Ecto neural progenitor cell (in vitro differentiated cells): ENCODE results near the gene SCML1.
"Not testable (repeated sequence)": the region's sequence is repeated elsewhere in the genome, so short reads cannot be mapped to it uniquely, and the experiment has no call there.

Experiments
- DNase-seq: peaks from one replicate; pipeline ENCODE4 v3.0.0-alpha.2; 2018; ENCODE audit warnings: low spot score

Gene SCML1

DNA sequence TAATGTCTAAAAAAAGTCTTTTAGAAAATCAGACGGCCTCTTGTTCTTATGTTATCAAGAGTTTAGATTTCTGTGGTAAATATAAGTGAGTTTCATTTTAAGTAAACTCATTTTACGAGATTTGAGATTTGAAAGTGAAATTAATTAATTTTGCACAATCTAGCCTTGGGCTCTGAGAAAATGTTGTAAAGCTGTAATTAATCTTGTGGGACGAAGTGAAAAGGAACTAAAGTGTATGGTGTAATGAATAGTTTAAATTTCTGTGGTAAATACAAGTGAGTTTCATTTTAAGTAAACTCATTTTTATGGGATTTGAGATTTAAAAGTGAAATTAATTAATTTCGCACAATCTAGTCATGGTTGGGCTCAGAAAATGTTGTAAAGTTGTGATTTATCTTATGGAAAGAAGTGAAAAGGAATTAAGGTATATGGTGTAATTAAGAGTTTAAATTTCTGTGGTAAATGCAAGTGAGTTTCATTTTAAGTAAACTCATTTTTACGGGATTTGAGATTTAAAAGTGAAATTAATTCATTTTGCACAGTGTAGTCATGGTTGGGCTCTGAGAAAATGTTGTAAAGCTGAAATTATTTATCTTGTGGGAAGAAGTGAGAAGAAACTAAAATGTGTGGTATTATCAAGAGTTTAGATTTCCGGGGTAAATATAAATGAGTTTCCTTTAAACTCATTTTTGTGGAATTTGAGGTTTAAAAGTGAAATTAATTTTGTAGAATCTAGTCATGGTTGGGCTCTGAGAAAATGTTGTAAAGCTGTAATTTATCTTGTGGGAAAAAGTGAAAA, 1.6 kb downstream of the SCML1 start:
- no peak for DNase-seq

DNA sequence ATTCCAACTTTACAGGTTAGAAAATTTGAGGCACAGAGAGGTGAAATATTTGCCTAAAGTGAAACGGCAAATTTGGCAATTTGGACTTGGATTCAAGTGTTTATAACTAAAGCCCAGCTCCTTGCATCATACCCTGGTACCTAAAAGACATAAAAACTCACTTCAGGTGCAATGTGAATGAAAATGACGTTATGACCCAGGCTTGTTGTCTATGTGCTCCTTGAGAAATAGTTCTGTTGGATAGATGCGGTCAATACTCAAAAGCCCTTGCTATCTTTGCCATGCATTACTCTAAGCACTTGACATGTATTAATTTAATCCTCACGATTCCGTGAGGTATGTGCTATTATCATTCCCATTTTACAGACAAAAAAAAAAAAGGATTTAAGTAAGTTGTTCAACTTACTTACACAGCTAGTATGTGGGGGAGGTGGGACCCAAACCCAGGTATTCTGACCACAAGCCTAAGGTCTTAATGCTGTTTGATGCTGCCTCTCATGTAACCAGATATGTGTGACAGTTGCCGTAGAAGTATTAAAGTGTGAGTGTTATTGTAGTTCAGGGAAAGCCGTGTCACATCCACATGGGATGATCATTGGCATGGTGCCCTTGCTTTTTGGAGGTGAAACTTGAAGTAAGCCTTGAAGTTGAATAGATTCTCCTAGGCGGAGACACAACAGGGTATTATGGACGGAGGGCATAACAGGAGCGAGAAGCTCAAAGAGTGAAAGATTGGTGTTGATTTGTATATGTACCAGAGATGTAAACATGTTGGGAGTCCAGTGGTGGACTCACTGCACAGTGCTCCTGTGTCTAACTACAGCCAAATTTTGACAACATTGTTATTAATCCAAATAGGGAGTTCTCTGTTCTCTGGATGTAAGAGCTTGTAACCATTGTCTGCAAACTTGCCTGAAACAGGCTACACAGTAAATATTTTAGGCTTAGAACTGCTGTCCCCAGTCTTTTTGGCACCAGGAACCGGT, 3.1 kb downstream of the SCML1 start:
- no peak for DNase-seq

DNA sequence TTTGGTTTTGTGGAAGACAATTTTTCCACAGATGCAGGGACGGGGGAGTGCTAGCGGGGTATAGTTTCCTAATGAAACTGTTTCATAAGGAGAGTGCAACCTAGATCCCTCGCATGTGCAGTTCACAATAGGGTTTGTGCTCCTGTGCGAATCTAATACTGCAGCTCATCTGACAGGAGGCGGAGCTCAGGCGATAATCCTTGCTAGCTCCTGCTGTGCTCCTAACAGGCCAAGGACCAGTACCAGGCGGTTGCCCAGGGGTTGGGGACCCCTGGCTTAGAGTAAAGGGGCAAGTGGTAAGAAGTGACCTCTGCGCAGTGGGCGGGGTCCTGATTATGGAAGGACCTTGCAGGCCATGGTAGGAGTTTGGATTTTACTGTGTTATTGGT, 3.8 kb downstream of the SCML1 start:
- peak; percentile 58 for DNase-seq

DNA sequence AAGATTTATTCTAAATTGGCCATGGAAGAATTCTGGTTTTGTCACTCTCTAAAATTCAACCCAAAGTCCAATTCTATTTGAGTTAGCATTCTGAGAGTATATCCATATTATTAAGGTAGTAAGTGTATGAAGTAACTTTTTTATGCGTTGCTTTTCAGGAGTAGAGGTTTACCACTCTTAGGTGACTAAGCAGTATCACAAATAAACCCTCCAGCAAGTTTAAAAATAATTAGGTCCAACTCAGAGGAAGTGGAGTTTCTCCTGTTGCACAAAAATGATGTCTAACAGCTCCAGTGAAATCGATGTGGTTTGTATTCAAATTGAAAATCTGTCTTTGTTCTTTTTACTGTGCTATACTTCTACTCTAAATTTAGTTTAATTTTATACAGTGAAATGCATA, 6.6 kb downstream of the SCML1 start:
- DNase-seq: no peak

DNA sequence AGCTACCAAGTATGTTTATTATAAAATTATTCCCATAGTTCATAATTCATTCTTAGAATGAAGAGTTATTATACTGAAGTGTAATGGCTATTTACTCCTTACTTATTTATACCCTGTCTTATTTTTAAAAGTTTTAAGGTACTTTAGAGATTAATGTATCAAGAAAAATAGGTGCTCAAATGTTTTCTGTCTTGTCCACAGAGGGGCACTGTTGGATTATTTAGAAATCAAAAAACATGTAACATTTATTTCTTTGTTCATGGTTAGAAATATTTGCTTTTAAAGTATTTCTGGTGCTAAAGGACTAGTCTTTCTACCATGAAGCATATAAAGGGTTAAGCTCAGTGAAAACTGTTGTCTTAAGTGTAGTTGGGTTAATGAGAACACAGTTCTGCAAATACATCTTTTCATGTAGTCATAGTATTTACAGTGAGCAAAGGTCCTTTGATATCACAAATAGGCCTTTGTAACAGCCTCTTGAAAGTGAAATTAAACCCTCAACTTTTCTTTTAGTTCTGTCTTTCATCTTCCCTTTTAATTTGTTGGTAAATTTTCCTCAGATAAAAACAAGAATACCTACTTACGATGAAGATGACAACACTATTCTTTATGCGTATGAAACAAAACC, 7.7 kb downstream of the SCML1 start:
- DNase-seq: no peak

DNA sequence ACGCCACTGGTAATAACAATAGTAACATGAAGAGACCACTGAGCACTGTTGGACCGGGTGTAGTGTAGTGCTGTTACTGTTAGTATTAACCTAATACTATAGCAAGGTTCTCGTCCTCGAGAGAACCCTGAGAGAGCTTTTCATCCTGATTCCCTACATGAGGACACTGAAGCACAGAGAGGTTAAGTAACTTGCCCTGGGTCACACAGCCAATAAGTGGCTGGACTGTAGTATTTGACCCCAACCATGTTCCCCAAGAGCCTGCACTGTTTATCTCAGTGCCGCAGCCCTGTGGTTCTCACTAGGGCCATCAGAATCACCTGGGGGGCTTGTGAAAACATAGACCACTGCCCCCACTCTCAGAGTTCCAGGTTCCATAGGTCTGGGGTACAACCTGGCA, 10.4 kb downstream of the SCML1 start:
- DNase-seq: no peak

DNA sequence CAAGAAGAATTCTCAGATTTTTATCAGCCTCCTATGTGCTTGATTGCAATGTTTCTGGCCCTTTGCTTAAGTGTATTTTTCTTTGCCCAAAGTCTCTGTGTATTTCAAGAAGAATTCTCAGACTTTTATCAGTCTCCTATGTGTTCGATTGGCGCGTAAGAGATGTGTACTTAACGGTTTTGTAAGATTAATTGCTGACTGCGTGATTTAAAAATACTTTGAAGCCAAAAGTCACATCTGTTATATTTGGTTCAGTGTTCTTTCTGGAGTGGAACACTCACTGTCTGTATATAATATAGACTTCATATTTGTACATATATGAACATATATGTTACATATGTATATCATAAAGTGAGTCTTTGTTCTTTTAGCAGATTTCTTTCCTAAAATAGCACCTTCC, 11.4 kb downstream of the SCML1 start:
- no peak for DNase-seq

DNA sequence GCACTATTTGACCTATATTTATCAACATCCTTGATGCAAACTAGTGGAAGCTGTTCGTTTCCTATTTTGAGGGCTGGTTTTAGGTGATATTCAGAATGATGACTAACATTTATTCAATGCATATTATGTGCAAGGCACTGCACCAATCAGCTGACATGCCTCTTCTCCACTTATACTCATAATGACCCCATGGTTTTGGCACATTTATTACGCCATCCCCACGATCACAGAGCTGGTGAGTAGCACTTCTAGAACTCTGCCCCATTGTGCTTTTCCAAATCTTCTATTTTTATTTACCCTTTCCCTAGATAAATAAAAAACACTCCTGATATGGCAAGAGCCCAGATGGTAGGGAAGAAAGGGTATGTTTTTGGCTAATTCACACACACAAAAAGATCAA, 13.1 kb downstream of the SCML1 start:
- no peak for DNase-seq

DNA sequence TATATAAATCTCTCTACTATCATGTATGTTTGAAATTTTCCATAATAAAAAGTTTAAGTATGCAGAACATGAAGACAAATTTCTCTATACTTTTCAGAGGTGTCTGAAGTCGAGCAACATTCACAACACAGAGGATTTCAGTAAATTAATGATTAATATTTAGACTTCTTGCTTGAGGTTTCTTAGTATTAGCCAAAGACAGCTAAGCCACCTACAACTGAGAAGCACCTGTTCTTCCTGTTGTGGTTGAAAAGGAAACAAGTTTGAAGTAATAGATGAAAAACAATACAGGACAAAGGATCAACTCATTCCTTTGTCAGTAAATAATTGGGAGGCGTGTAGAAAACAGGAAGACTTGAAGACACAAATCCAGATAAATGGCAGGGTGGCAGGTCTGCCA, 21.1 kb downstream of the SCML1 start:
- no peak for DNase-seq

DNA sequence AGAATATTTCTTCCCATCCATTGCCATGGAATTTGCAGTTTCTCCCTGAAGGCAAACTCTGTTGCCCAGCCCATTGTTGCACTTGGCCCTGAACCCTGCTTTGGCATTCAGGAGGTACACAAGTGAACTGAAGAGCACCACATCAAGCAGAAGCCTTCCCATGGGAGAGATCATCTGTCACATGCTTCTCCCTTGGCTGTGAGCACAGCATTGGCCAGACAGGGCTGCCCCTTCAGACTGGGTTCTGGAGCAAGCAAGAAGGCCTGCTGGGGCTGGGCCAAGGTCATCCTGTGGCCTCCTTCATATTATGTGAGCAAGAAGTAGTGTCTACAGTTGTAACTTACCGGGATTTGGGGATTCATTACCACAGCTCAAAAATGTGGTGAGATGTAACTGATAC, 22.7 kb downstream of the SCML1 start:
- no peak for DNase-seq

DNA sequence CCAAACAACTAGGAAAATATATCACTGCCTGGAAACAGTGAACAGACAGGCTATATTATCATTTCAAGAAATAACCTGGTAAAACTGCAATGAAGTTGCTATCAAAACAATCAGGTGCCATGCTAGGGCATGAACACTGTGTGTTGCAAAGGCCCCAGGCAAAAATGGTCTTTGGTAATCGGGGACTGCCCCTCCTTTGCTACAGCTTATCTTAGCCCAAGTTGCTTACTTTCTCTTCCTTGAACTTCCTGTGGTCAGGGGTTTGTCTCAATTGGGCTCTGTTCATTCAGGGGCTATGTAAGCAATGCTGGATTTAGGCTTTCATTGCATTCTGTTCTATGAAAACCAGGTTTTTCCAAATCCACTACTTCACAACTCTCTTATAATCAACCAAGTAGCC, 30.4 kb downstream of the SCML1 start:
- DNase-seq: no peak

DNA sequence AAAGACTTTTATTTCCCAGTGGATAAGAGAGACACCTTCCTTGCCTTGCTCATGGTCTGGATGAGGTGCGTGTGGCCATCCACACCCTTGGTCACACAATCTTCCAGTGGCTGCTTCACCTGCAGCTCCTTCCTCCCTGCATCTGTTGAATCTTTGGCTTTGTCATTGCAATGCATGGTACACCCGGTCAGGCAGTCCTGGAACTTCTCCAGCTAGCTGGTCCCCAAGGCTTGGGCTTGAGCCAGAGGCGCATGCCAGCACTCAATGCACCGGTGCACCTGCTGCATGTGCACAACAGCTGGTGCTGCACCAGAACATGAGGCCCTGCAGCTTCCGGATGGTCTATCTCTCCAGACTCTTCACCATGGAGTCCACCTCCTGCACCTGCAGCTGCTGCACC, 31.7 kb downstream of the SCML1 start:
- no peak for DNase-seq

DNA sequence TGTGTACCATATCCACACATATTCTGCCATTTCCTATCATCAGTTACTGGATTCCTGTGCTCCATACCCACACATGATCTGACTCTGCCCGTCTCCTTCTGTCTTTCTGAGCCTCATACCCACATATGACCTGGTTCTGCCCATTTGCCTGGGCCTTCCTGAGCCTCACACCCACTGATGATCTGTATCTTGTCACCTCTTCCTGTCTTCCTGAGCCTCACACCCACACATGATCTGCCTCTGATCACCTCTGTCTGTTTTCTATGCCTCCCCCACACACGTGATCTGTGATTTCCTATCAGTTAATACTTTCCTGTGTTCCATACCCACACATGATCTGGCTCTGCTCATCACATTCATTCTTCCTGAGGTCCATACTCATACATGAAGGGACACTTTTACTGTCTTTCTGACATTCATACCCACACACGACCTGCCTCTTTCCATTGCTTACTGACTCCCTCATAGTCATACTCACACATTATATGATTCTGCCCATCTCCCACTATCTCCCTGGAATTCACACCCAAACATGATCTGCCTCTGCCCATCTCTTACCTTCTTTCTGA, 32.5 kb downstream of the SCML1 start:
- DNase-seq: no peak

DNA sequence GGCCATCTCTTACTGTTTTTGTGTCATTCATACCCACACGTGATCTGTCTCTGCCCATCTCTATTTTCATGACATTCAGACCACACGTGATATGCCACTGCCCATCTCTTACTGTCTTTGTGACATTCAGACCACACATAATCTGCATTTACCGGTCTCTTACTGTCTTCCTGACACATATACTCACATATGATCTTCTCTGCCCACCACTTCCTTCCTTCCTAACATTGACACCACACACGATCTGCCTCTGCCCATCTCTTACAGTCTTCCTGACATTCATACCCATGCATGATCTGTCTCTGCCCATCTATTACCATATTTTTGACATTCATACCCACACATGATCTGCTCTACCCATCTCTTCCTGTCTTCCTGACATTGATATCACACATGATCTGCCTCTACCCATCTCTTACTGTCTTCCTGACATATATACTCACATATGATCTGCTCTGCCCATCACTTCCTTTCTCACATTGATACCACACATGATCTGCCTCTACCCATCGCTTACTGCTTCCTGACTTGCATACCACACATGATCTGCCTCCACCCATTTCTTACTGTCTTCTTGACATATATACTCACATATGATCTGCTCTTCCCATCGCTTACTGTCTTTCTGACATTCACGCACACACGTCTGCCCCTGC, 36.1 kb downstream of the SCML1 start:
- no peak for DNase-seq

DNA sequence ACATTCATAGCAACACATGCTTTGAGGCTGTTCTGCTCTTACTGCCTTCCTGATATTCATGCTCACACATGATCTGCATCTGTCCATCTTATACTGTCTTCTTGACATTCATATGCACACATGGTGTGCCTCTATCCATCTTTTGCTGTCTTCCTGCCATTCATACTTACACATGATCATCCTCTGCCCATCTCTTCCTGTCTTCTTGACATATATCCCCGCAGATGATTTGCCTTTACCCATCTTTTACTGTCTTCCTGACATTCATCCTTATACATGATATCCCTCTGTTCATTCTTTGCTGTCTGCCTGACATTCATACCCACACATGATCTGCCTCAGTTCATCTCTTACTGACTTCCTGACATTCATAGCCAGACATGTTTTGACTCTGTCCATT, 36.8 kb downstream of the SCML1 start:
- DNase-seq: no peak

DNA sequence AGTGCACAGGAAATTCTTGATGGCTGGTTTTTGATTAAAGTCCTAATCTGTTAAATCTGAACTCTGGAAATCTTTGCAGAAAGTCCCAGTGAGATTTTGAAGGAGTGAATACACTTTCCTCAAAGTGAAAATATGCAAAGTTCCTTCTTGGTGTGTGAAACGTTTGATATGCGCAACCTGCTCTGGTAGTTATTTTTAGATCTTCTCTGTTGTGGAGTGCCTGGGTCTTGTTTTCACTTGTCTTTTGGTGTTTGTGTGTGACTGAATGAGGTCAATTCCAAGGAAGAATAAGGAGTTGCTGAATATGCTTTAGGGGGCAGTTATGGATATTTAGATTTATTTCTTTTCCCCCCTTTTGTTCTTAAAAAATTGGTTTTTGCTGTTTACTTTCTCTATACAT, 41.7 kb downstream of the SCML1 start:
- DNase-seq: no peak

DNA sequence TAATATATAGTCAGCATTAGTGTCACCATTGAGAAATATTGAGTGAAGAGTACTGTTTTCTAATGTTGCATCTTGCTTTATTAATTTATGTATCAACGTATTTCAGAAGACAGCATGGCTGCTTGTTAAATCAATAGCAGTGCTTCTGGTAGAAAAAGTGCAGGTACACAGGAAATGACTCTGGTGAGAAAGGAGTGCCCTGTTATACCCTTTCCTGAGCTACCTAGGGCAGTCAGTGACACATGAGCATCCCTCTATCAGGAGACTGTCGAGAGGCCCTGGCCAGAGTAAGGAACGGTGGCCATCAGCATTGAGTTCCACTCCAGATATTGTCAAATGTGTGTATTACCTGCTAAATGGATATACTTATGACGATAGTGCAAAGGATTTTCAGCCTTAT, 42.1 kb downstream of the SCML1 start:
- DNase-seq: no peak

DNA sequence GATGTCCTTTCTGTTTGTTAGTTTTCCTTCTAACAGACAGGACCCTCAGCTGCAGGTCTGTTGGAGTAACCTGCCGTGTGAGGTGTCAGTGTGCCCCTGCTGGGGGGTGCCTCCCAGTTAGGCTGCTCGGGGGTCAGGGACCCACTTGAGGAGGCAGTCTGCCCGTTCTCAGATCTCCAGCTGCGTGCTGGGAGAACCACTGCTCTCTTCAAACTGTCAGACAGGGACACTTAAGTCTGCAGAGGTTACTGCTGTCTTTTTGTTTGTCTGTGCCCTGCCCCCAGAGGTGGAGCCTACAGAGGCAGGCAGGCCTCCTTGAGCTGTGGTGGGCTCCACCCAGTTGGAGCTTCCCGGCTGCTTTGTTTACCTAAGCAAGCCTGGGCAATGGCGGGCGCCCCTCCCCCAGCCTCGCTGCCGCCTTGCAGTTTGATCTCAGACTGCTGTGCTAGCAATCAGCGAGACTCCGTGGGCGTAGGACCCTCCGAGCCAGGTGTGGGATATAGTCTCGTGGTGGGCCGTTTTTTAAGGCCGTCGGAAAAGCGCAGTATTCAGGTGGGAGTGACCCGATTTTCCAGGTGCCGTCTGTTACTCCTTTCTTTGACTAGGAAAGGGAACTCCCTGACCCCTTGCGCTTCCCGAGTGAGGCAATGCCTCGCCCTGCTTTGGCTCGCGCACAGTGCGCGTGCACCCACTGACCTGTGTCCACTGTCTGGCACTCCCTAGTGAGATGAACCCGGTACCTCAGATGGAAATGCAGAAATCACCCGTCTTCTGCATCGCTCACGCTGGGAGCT, 49.5 kb downstream of the SCML1 start:
- DNase-seq: not testable (repeated sequence)

DNA sequence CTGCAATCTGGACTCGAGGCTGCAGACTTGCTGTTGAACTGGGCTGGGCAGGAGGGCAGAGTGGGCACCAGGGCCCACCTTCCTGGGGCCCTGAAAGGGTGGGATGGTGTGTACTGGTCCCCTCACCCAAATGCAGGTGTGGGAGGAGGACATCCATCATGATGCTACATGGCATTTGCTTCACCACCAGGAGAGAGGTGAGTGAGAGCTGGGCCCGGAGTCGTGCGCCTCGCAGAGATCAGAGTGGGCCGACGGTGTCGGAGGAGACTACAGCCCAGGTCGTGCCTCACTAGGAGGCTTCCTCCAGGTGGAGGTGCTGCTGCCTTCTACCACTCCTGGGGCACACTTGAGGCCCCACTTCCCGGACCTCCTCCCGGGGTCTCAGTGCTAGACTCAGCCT, 50.3 kb downstream of the SCML1 start:
- DNase-seq: no peak

DNA sequence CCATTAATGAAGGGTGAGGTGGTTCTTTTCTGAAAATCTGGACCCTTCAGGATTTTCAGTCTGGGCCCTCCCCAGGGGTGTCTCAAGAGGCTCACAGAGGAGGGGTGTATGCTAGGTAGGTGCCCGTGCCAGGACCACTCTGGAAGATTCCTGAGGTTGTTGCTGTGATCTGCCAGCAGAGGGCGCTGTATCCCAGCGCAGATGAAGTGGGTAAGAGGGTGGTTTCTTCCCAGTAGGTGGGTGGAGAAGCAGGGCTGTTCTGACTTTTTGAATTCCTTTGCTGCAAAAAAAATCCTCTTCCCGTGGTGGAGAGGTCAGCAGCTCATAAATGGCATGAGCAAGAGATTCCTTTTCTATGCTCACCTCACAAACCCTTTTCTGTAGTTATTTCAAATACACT, 51.1 kb downstream of the SCML1 start:
- peak; percentile 55 for DNase-seq

DNA sequence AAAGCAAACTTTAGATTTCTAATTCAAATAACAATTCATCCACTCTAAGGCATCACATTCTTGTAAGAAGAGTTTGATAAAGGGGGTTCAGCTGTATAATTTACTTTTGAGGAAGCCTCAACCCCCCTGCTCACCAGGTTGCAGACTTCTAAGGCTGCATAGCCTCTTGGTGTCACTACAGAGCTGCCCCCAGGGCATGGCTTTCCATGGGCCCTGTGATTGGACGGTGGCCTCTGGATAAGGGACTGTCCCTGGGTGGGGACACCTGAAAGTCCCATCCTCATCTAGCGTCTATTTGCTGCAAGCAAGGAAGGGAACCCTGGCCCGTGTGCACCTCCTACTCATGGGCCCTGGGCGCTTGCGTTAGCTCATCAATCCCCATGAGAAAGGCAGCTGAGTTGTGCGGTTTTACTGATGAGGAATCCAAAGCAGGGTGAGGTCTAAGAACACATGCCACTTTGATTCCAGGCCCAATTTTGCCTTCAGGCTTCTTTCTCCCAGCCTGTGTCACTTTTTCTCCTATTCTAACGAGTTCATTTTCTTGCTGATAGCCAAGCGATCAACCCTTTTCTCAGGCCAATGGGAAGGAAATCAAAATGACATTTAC, 51.8 kb downstream of the SCML1 start:
- no peak for DNase-seq
